Fibroblast of lung (primary cell): ENCODE results near the gene TESK2. TPM values are rescaled to one million over a fixed set of nuclear protein-coding genes. Genes with fewer than 3 reads are reported as not detected.

Source experiments
- DNase-seq, 2 donors: peaks; one replicate each; pipeline versions ENCODE4 v3.0.0 to v3.0.0-alpha.2; 2010; ENCODE audit warnings: low read depth in 2 of 2
- H2AFZ ChIP-seq: 2 replicates; pipeline ENCODE4 v1.5.1; 2012; ENCODE audit warnings: low read length, control low read depth, inconsistent platforms
- H3K27ac ChIP-seq: 2 replicates; pipeline ENCODE4 v1.5.1; 2011; ENCODE audit warnings: low read length, control low read depth; ENCODE audit not compliant: insufficient read depth
- H3K27me3 ChIP-seq: 2 replicates; pipeline ENCODE4 v1.5.1; 2011; ENCODE audit warnings: mild to moderate bottlenecking, low read length; ENCODE audit not compliant: control insufficient read depth, insufficient read depth
- H3K36me3 ChIP-seq: 2 replicates; pipeline ENCODE4 v1.5.1; 2011; ENCODE audit warnings: low read length; ENCODE audit not compliant: control insufficient read depth, insufficient read depth
- H3K4me1 ChIP-seq: 2 replicates; pipeline ENCODE4 v1.5.1; 2011; ENCODE audit warnings: low read length; ENCODE audit not compliant: control insufficient read depth, insufficient read depth; ENCODE audit errors: extremely low read depth
- H3K4me2 ChIP-seq: 2 replicates; pipeline ENCODE4 v1.5.1; 2011; ENCODE audit warnings: low read length, control low read depth; ENCODE audit not compliant: insufficient read depth; ENCODE audit errors: extremely low read depth
- H3K4me3 ChIP-seq, 4 experiments: fragments of 200-600 bp in 1 of 4; sonication (generic) in 1 of 4; replicated peaks in 1 of 4; 2 replicates each; pipeline ENCODE4 v1.5.1; 2011 to 2016; ENCODE audit warnings: low read length in 4 of 4, low read depth in 3 of 4, mild to moderate bottlenecking in 3 of 4, control low read depth in 2 of 4, inconsistent platforms in 1 of 4, mixed read lengths in 1 of 4; ENCODE audit not compliant: insufficient read depth in 1 of 4; ENCODE audit errors: control extremely low read depth in 1 of 4
- H3K79me2 ChIP-seq: 2 replicates; pipeline ENCODE4 v1.5.1; 2012; ENCODE audit warnings: mild to moderate bottlenecking, low read length, inconsistent platforms; ENCODE audit not compliant: control insufficient read depth, insufficient read depth
- H3K9ac ChIP-seq: 2 replicates; pipeline ENCODE4 v1.5.1; 2011; ENCODE audit warnings: mild to moderate bottlenecking, low read length, control low read depth; ENCODE audit not compliant: insufficient read depth
- H3K9me3 ChIP-seq: 2 replicates; pipeline ENCODE4 v1.5.1; 2012; ENCODE audit warnings: low read depth, low read length; ENCODE audit not compliant: control insufficient read depth, insufficient read depth
- H4K20me1 ChIP-seq: 2 replicates; pipeline ENCODE4 v1.5.1; 2011; ENCODE audit warnings: low read length; ENCODE audit not compliant: control insufficient read depth, insufficient read depth; ENCODE audit errors: extremely low read depth
- EZH2 ChIP-seq: IDR thresholded peaks from 2 replicates; pipeline ENCODE4 v1.5.1; 2012; ENCODE audit warnings: low read length, control low read depth, mild to moderate bottlenecking; ENCODE audit errors: missing control alignments
- polyA plus RNA-seq, 2 donors: library from polyadenylated mRNA; depleted of rRNA in 1 of 2; stranded (reverse) in 1 of 2; unstranded in 1 of 2; fragments of >200 nt; gene quantifications; 2 replicates each; pipeline ENCODE4 v1.2.1, GENCODE V29; 2011 to 2012; ENCODE audit warnings: missing spikeins in 1 of 2
- total RNA-seq: library from RNA; depleted of rRNA; stranded (reverse); fragments of >200 nt; gene quantifications from 2 replicates; pipeline ENCODE4 v1.2.1, GENCODE V29; 2014
- TF ChIP-seq, protein P1 (sequence below), 2 donors: IDR thresholded peaks in 1 of 2; conservative IDR thresholded peaks in 1 of 2; 1 replicate in 1 of 2; 2 replicates in 1 of 2; pipeline ENCODE4 v1.5.1; 2011 to 2012; ENCODE audit warnings: low read length in 2 of 2, control low read depth in 1 of 2, inconsistent platforms in 1 of 2, low read depth in 1 of 2, mild to moderate bottlenecking in 1 of 2

TESK2 gene
- total and polyA plus RNA-seq, 2 donors (not counting 1 experiment from before 2014, with no cell fraction given): 1.7 to 4.3 TPM

DNA sequence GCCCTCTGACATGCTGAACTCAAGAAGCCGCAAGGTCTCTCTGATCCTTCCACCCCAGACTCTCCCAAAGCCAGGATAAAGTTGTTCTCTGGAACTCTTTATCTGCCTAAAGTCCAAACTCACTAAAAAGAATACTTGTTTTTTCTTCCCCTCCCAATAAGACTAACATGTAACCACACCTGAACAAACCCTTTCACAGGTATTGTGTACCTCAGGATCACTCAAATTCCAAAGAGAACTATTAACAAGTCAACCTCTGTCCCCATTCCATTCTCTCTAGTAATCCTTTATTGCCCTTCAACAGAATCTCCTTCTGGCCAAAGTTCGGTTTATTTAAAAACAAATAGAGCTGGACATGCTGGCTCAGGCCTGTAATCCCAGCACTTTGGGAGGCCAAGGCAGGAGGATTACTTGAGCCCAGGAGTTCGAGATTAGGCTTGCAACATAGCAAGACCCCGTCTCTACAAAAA lies 155.1 kb downstream of the TESK2 start:
- H3K79me2 ChIP-seq: peaks cover 3% of the 10 kb centered on the region
- TF ChIP-seq, protein P1, sequence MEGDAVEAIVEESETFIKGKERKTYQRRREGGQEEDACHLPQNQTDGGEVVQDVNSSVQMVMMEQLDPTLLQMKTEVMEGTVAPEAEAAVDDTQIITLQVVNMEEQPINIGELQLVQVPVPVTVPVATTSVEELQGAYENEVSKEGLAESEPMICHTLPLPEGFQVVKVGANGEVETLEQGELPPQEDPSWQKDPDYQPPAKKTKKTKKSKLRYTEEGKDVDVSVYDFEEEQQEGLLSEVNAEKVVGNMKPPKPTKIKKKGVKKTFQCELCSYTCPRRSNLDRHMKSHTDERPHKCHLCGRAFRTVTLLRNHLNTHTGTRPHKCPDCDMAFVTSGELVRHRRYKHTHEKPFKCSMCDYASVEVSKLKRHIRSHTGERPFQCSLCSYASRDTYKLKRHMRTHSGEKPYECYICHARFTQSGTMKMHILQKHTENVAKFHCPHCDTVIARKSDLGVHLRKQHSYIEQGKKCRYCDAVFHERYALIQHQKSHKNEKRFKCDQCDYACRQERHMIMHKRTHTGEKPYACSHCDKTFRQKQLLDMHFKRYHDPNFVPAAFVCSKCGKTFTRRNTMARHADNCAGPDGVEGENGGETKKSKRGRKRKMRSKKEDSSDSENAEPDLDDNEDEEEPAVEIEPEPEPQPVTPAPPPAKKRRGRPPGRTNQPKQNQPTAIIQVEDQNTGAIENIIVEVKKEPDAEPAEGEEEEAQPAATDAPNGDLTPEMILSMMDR (conservative IDR thresholded peaks at IDR 0.05 in 1 of 2, IDR thresholded peaks at IDR 0.05 in 1 of 2; ENCODE audit: low read depth in 1 of 2, low read length in 2 of 2): no peak
- no peak for TF ChIP-seq EZH2
- no peak overlapping the region for H2AFZ ChIP-seq
- peaks cover 5% of the 10 kb centered on the region for H3K36me3 ChIP-seq
- no peak overlapping the region for H3K27ac ChIP-seq
- peaks cover 4% of the 10 kb centered on the region for H3K4me1 ChIP-seq
- H3K27me3 ChIP-seq: no peaks in the 10 kb centered on the region
- H4K20me1 ChIP-seq: no peaks in the 10 kb centered on the region
- no peak overlapping the region for H3K4me3 ChIP-seq
- DNase-seq: no peak
- no peak overlapping the region for H3K9ac ChIP-seq
- no peaks in the 10 kb centered on the region for H3K9me3 ChIP-seq
- H3K4me2 ChIP-seq: no peak overlapping the region

DNA sequence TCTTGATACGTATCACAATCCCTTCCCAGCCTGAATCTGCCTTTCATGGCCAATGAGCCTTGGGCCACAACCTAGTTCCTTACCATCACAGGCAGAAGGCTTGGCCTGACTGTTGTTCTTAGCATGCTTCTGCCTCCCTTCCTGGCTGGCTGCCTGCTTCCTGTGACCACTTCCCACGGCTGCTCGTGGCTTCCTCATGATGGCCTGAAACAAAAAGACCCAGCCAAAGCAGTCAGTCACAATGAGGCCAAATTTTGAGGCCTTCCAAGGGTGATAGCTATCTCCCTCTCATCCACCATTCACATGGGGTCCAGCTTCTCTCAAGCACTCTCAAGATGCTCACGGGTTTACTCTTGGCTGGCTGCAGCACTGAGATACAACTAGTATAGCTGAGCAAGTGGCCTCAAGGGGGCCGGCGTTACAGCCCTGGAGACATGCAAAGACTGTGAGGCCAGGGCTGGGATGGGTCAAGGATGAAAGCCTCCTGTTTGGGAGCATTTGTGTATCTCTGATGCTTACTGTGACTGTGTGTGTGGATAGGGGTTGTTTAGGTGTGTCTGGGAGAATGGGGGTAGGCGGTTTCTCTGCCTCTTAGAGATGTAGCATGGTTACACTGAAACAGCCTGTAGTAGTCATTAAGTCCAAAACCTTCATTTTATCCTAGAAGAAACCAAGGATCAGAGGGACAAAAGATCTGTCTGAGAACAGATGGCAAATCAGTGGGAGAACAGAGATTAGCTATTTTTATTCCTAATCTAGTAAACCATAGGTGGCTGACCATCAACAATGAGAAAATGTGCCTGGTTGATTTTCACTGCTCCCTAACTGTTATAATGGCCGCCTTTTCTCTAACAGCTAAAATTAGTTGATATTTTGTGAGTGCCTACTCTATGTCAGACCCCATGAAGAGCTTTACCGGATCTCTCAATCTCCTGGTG lies 156.4 kb downstream of the TESK2 start:
- Histone ChIP-seq H3K27ac (no peak overlapping the region), H3K36me3 (peaks cover 5% of the 10 kb centered on the region), H3K27me3 (no peaks in the 10 kb centered on the region), H2AFZ (no peak overlapping the region), H4K20me1 (no peaks in the 10 kb centered on the region), H3K4me1 (no peaks in the 10 kb centered on the region), H3K4me3 (no peak overlapping the region), H3K9me3 (no peaks in the 10 kb centered on the region), H3K4me2 (no peak overlapping the region), H3K9ac (no peak overlapping the region), H3K79me2 (no peaks in the 10 kb centered on the region)
- no peak for TF ChIP-seq EZH2
- TF ChIP-seq, protein P1 (conservative IDR thresholded peaks at IDR 0.05 in 1 of 2, IDR thresholded peaks at IDR 0.05 in 1 of 2; ENCODE audit: low read depth in 1 of 2, low read length in 2 of 2): no peak
- no peak for DNase-seq

DNA sequence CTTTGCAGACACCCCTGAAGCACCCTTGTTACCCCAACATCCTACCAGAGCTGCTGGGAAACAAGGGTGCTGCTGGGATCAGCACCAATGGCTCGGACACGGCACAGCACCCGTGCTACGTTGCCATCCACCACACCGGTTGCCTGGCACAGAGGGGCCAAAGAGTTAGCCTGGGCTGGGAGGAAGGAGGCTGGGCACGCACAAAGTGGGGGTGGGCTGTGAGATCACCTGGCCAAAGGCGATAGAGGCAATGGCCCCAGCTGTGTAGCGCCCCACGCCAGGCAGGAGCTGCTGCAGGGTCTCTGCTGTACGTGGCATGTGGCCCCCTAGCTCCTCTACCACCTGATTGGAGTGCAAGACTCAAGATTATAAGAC lies 158.6 kb downstream of the TESK2 start:
- no peaks in the 10 kb centered on the region for H3K27me3 ChIP-seq
- no peak overlapping the region for H3K9ac ChIP-seq
- no peak for DNase-seq
- no peak overlapping the region for H3K27ac ChIP-seq
- H3K4me3 ChIP-seq: no peak overlapping the region
- no peak overlapping the region for H2AFZ ChIP-seq
- TF ChIP-seq EZH2: no peak
- TF ChIP-seq, protein P1 (conservative IDR thresholded peaks at IDR 0.05 in 1 of 2, IDR thresholded peaks at IDR 0.05 in 1 of 2; ENCODE audit: low read depth in 1 of 2, low read length in 2 of 2): no peak
- no peaks in the 10 kb centered on the region for H3K9me3 ChIP-seq
- H3K4me1 ChIP-seq: peaks cover 3% of the 10 kb centered on the region
- no peaks in the 10 kb centered on the region for H4K20me1 ChIP-seq
- peaks cover 5% of the 10 kb centered on the region for H3K36me3 ChIP-seq
- no peaks in the 10 kb centered on the region for H3K79me2 ChIP-seq
- no peak overlapping the region for H3K4me2 ChIP-seq
